Transverse colon (tissue), 4 donors: Measurements from ENCODE around the gene ZBTB43. TPM values are rescaled to one million over a fixed set of nuclear protein-coding genes. Genes with fewer than 3 reads are reported as not detected.
"Not testable (repeated sequence)": the region's sequence is repeated elsewhere in the genome, so short reads cannot be mapped to it uniquely, and the experiment has no call there.

ENCODE experiments used
- DNase-seq: peaks from one replicate; pipeline ENCODE4 v3.0.0-alpha.2; 2019
- H3K27ac ChIP-seq, 4 donors: fragments of 200-600 bp; sonication (generic); 2 replicates each; pipeline ENCODE4 v1.5.1; 2016 to 2018; ENCODE audit warnings: inconsistent platforms in 4 of 4
- H3K27me3 ChIP-seq: fragments of 200-600 bp; sonication (generic); 2 replicates; pipeline ENCODE4 v1.5.1; 2017; ENCODE audit warnings: inconsistent platforms
- H3K36me3 ChIP-seq, 4 donors: fragments of 200-600 bp; sonication (generic); 2 replicates each; pipeline ENCODE4 v1.5.1; 2017 to 2019; ENCODE audit warnings: inconsistent platforms in 4 of 4
- H3K4me1 ChIP-seq, 4 donors: fragments of 200-600 bp; sonication (generic); 2 replicates each; pipeline ENCODE4 v1.5.1; 2017 to 2020; ENCODE audit warnings: inconsistent platforms in 4 of 4
- H3K4me3 ChIP-seq, 4 donors: fragments of 200-600 bp; sonication (generic); 1 replicate in 1 of 4; 2 replicates in 3 of 4; pipeline versions ENCODE4 v1.5.1 to v1.6.1; 2017 to 2019; ENCODE audit warnings: inconsistent platforms in 4 of 4
- H3K9me3 ChIP-seq, 2 donors: fragments of 200-600 bp; sonication (generic); 2 replicates each; pipeline ENCODE4 v1.5.1; 2017 to 2019; ENCODE audit warnings: inconsistent platforms in 2 of 2
- EP300 ChIP-seq: sonication (generic); formaldehyde crosslinking; IDR thresholded peaks from one replicate; pipeline ENCODE4 v1.6.1; 2017; ENCODE audit warnings: antibody characterized with exemption, low read depth
- POLR2A ChIP-seq: fragments of 450-650 bp; IDR thresholded peaks from one replicate; pipeline ENCODE4 v1.6.1; 2016; ENCODE audit warnings: antibody characterized with exemption, mild to moderate bottlenecking, moderate library complexity
- POLR2AphosphoS5 ChIP-seq, 3 donors: sonication (generic); formaldehyde crosslinking; IDR thresholded peaks; one replicate each; pipeline ENCODE4 v1.6.1; 2016; ENCODE audit warnings: antibody characterized with exemption in 3 of 3
- WGBS, 2 donors: methylation state at CpG; one replicate each; pipeline ENCODE4 v1.1.5; 2018; ENCODE audit warnings: low coverage in 1 of 2; 5-methylcytosine and 5-hydroxymethylcytosine counted together
- in situ Hi-C, 4 donors: fragments of 200-750 bp; cut with MboI; loops; one replicate each; pipeline versions ENCODE4 v1.15.0 to v1.15.1; 2017; ENCODE audit warnings: low sequenced_read_pairs in 3 of 4, low pct_ligation_motif_present in 1 of 4, low pct_unique_long_range_greater_than_20kb in 1 of 4
- intact Hi-C: fragments of 100-400 bp; cut with DNase I; formaldehyde crosslinking; loops from one replicate; pipeline ENCODE4 v1.15.1; 2023; ENCODE audit warnings: low total_unique reads
- total RNA-seq, 4 donors: library from RNA; depleted of rRNA; stranded (reverse); fragments of >200 nt; gene quantifications; one replicate each; pipeline ENCODE4 v1.1.0, GENCODE V29; 2016
- TF ChIP-seq, protein P1 (sequence below), 5 experiments: fragments of 200-600 bp in 3 of 5; fragments of 450-650 bp in 2 of 5; sonication (generic) in 3 of 5; IDR thresholded peaks; 1 replicate in 2 of 5; 2 replicates in 3 of 5; pipeline ENCODE4 v1.5.1; 2016 to 2017; ENCODE audit warnings: antibody characterized with exemption in 5 of 5, inconsistent platforms in 3 of 5, mild to moderate bottlenecking in 2 of 5, moderate library complexity in 1 of 5

ZBTB43 gene
- total RNA-seq, 4 donors from 2014 or later = 5.0 to 19.5 (median 16.6) TPM

DNA sequence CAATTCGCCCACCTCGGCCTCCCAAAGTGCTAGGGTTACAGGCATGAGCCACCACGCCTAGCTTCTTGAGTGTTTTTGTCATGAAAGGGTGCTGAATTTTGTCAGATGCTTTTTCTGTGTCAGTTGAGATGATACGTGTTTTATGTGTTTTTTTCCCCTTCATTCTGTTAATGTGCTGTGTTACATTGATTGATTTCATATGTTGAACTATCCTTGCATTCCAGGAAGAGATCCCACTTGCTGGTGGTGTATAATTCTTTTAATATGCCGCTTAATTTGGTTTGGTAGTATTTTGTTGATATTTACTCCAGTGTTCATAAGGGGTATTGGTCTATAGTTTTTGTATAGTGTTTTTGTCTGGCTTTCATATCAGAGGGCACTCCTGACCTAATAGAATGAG, 13.6 kb downstream of the ZBTB43 start:
- in situ Hi-C loops (no loop called here), intact Hi-C loops (no loop called here)
- no peaks in the 10 kb centered on the region for H3K27me3 ChIP-seq
- TF ChIP-seq POLR2A (no peak), POLR2AphosphoS5 (IDR thresholded peaks at IDR 0.05) (no peak)
- no peak for DNase-seq
- 94 to 95% methylated on average over 5 of the region's 5 CpGs for WGBS, 2 donors
- no peak overlapping the region for H3K27ac ChIP-seq
- H3K4me3 ChIP-seq = no peak overlapping the region
- peaks cover 20 to 26% of the 10 kb centered on the region in 2 donors for H3K9me3 ChIP-seq
- peaks cover 0 to 48% (median 14%) of the 10 kb centered on the region in 4 donors for H3K36me3 ChIP-seq
- peaks cover 5 to 14% (median 9%) of the 10 kb centered on the region in 4 donors for H3K4me1 ChIP-seq

DNA sequence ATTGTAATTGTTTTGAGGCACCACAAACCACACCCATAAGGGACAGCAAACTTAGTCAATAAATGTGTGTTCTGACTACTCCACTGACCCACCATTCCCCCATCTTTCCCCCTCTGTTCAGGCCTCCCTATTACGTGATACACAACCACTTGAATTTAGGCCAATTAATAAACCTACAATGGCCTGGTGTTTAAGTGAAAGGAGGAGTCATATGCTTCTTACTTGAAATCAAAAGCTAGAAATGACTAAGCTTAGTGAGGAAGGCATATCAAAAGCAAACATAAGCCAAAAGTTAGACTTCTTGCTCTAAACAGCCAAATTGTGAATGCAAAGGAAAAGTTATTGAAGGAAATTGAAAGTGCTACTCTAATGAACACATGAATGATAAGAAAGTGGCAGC, 14.6 kb downstream of the ZBTB43 start:
- intact Hi-C loops (no loop called here), in situ Hi-C loops (no loop called here)
- H3K4me3 ChIP-seq = no peak overlapping the region
- no peaks in the 10 kb centered on the region for H3K27me3 ChIP-seq
- TF ChIP-seq EP300 (no peak), POLR2AphosphoS5 (IDR thresholded peaks at IDR 0.05) (no peak), POLR2A (no peak)
- TF ChIP-seq, protein P1, sequence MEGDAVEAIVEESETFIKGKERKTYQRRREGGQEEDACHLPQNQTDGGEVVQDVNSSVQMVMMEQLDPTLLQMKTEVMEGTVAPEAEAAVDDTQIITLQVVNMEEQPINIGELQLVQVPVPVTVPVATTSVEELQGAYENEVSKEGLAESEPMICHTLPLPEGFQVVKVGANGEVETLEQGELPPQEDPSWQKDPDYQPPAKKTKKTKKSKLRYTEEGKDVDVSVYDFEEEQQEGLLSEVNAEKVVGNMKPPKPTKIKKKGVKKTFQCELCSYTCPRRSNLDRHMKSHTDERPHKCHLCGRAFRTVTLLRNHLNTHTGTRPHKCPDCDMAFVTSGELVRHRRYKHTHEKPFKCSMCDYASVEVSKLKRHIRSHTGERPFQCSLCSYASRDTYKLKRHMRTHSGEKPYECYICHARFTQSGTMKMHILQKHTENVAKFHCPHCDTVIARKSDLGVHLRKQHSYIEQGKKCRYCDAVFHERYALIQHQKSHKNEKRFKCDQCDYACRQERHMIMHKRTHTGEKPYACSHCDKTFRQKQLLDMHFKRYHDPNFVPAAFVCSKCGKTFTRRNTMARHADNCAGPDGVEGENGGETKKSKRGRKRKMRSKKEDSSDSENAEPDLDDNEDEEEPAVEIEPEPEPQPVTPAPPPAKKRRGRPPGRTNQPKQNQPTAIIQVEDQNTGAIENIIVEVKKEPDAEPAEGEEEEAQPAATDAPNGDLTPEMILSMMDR (IDR thresholded peaks at IDR 0.05) = no peak
- H3K36me3 ChIP-seq = peaks cover 0 to 38% (median 13%) of the 10 kb centered on the region in 4 donors
- H3K4me1 ChIP-seq = peaks cover 5 to 24% (median 14%) of the 10 kb centered on the region in 4 donors
- peaks cover 17 to 23% of the 10 kb centered on the region in 2 donors for H3K9me3 ChIP-seq
- WGBS, 2 donors = 82 to 86% methylated on average over 1 of the region's 1 CpG
- DNase-seq = no peak
- no peak overlapping the region for H3K27ac ChIP-seq

DNA sequence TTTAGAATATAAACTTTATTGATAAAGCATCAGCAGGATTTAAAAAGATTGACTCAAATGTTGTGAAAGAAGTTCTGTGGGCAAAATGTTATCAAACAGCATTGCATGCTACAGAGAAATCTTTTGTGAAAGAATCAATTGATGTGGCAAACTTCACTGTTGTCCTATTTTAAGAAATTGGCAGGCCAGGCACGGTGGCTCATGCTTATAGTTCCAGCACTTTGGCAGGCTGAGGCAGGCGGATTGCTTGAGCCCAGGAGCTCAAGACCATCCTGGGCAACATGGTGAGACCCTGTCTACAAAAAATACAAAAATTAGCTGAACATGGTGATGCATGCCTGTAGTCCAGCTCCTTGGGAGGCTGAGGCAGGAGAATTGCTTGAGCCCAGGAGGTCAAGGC, 17.4 kb downstream of the ZBTB43 start:
- DNase-seq = no peak
- WGBS, 2 donors = 46 to 52% methylated on average over 2 of the region's 2 CpGs
- in situ Hi-C loops (no loop called here), intact Hi-C loops (no loop called here)
- no peak overlapping the region for H3K27ac ChIP-seq
- H3K4me3 ChIP-seq = no peak overlapping the region
- H3K27me3 ChIP-seq = no peaks in the 10 kb centered on the region
- H3K4me1 ChIP-seq = peaks cover 5 to 26% (median 14%) of the 10 kb centered on the region in 4 donors
- H3K36me3 ChIP-seq = peaks cover 0 to 27% (median 5%) of the 10 kb centered on the region in 4 donors
- peaks cover 13 to 19% of the 10 kb centered on the region in 2 donors for H3K9me3 ChIP-seq
- no peak for TF ChIP-seq POLR2AphosphoS5 (IDR thresholded peaks at IDR 0.05)
- TF ChIP-seq EP300 = no peak
- TF ChIP-seq, protein P1 (IDR thresholded peaks at IDR 0.05) = no peak
- no peak for TF ChIP-seq POLR2A

- TF ChIP-seq POLR2A = no peak
- TF ChIP-seq, protein P1 (IDR thresholded peaks at IDR 0.05) = no peak
- in situ Hi-C loops = no loop called here
- Histone ChIP-seq H3K9me3 (peaks cover 12 to 16% of the 10 kb centered on the region in 2 donors), H3K27me3 (no peaks in the 10 kb centered on the region), H3K4me3 (no peak overlapping the region), H3K4me1 (peaks cover 5 to 26% (median 14%) of the 10 kb centered on the region in 4 donors), H3K36me3 (peaks cover 0 to 23% (median 5%) of the 10 kb centered on the region in 4 donors), H3K27ac (no peak overlapping the region)
- 59 to 83% methylated on average over 1 of the region's 1 CpG for WGBS, 2 donors
- DNase-seq = no peak
- intact Hi-C loops = no loop called here
Observed at GRCh38 chr9:126822873-126823272, 18.0 kb downstream of the ZBTB43 start.

GRCh38 chr9:126824052-126824451, 19.2 kb downstream of the ZBTB43 start:
- in situ Hi-C loops, H3K27me3 ChIP-seq, H3K9me3 ChIP-seq, intact Hi-C loops, H3K27ac ChIP-seq, H3K4me3 ChIP-seq, DNase-seq: not testable (repeated sequence)
- Histone ChIP-seq H3K4me1 (peaks cover 5 to 26% (median 14%) of the 10 kb centered on the region in 4 donors), H3K36me3 (peaks cover 0 to 13% (median 4%) of the 10 kb centered on the region in 4 donors)
- 84 to 87% methylated on average over 7 of the region's 7 CpGs for WGBS, 2 donors
